ENCODE data around the gene INHBB. TPM values are rescaled to one million over a fixed set of nuclear protein-coding genes. Genes with fewer than 3 reads are reported as not detected.
"Not testable (repeated sequence)": the region's sequence is repeated elsewhere in the genome, so short reads cannot be mapped to it uniquely, and the experiment has no call there.

The INHBB gene
- total RNA-seq, 2 experiments from 2014 or later: not detected

GRCh38 chr2:120310136-120310535, 35.8 kb upstream of the INHBB start:
- no peaks in the 10 kb centered on the region for H3K36me3 ChIP-seq (ENCODE audit: insufficient read depth, low read length)
- POLR2A ChIA-PET: no interaction called here
- Mint-ChIP-seq H3K36me3 (ENCODE audit: low read depth) (no peaks in the 10 kb centered on the region), H3K4me1 (ENCODE audit: low read depth) (peaks cover 23% of the 10 kb centered on the region), H3K9me3 (no peaks in the 10 kb centered on the region), H3K27me3 (no peaks in the 10 kb centered on the region), H3K4me3 (no peak overlapping the region), H3K27ac (no peak overlapping the region)
- H3K27me3 ChIP-seq (ENCODE audit: control insufficient read depth in 1 of 2, insufficient read depth in 2 of 2, low read length in 2 of 2): no peaks in the 10 kb centered on the region
- DNase-seq: no peak
- no peak overlapping the region for H3K4me3 ChIP-seq (ENCODE audit: low read length)
- no peak for TF ChIP-seq CTCF (IDR thresholded peaks at IDR 0.05)
- intact Hi-C loops (cut with DNase I, micrococcal nuclease): loop anchor here (5.0 to 10.0 kb wide), 5 partner anchors 83 to 665 kb away; partner anchors contain the start of gene PTPN4 (in 2 of the 2)
- ATAC-seq (ENCODE audit: poor library complexity): no peak
- peaks cover 26% of the 10 kb centered on the region for H3K4me1 ChIP-seq (ENCODE audit: insufficient read depth, low read length)
- CTCF ChIA-PET: no interaction called here
- no peak overlapping the region for H3K27ac ChIP-seq (ENCODE audit: low read depth in 1 of 2, low read length in 2 of 2)
- no peaks in the 10 kb centered on the region for H3K9me3 ChIP-seq (ENCODE audit: control insufficient read depth in 1 of 2, insufficient read depth in 1 of 2, low read length in 2 of 2)

GRCh38 chr2:120310841-120311240, 35.1 kb upstream of the INHBB start:
- H3K4me3 ChIP-seq (ENCODE audit: low read length); H3K9me3 ChIP-seq (ENCODE audit: control insufficient read depth in 1 of 2, insufficient read depth in 1 of 2, low read length in 2 of 2); H3K36me3 Mint-ChIP-seq (ENCODE audit: low read depth); H3K27ac ChIP-seq (ENCODE audit: low read depth in 1 of 2, low read length in 2 of 2); H3K27me3 ChIP-seq (ENCODE audit: control insufficient read depth in 1 of 2, insufficient read depth in 2 of 2, low read length in 2 of 2); DNase-seq; H3K36me3 ChIP-seq (ENCODE audit: insufficient read depth, low read length); ATAC-seq (ENCODE audit: poor library complexity); H3K27ac Mint-ChIP-seq; CTCF ChIA-PET; H3K4me3 Mint-ChIP-seq; H3K9me3 Mint-ChIP-seq; H3K27me3 Mint-ChIP-seq: not testable (repeated sequence)
- POLR2A ChIA-PET: interaction anchor here (0.8 kb wide), 1 partner anchor 45 kb away, joined by 4 read pairs; no protein-coding TSS in a partner anchor
- H3K4me1 ChIP-seq (ENCODE audit: insufficient read depth, low read length): peaks cover 26% of the 10 kb centered on the region
- intact Hi-C loops (cut with DNase I, micrococcal nuclease): loop anchor here (5.0 to 10.0 kb wide), 5 partner anchors 84 to 666 kb away; partner anchors contain the start of gene PTPN4 (in 2 of the 2)
- H3K4me1 Mint-ChIP-seq (ENCODE audit: low read depth): peaks cover 29% of the 10 kb centered on the region

- Mint-ChIP-seq H3K9me3 (no peaks in the 10 kb centered on the region), H3K4me3 (no peak overlapping the region), H3K4me1 (ENCODE audit: low read depth) (peaks cover 29% of the 10 kb centered on the region), H3K27me3 (no peaks in the 10 kb centered on the region), H3K27ac (no peak overlapping the region), H3K36me3 (ENCODE audit: low read depth) (no peaks in the 10 kb centered on the region)
- TF ChIP-seq CTCF (IDR thresholded peaks at IDR 0.05): no peak
- H3K9me3 ChIP-seq (ENCODE audit: control insufficient read depth in 1 of 2, insufficient read depth in 1 of 2, low read length in 2 of 2): no peaks in the 10 kb centered on the region
- no peak overlapping the region for H3K27ac ChIP-seq (ENCODE audit: low read depth in 1 of 2, low read length in 2 of 2)
- intact Hi-C loops (cut with DNase I, micrococcal nuclease): loop anchor here (2.0 to 10.0 kb wide), 7 partner anchors 83 to 667 kb away; partner anchors contain the start of gene PTPN4 (in 2 of the 2)
- ATAC-seq (ENCODE audit: poor library complexity) (no peak), DNase-seq (no peak)
- H3K27me3 ChIP-seq (ENCODE audit: control insufficient read depth in 1 of 2, insufficient read depth in 2 of 2, low read length in 2 of 2): no peaks in the 10 kb centered on the region
- H3K4me1 ChIP-seq (ENCODE audit: insufficient read depth, low read length): peaks cover 26% of the 10 kb centered on the region
- ChIA-PET POLR2A (interaction anchor here (0.6 to 2.6 kb wide), 3 partner anchors 80 to 203 kb away, joined by 3 to 12 read pairs (median 11); no protein-coding TSS in a partner anchor), CTCF (interaction anchor here (1.1 to 1.7 kb wide), 3 partner anchors 26 to 202 kb away, joined by 3 to 9 read pairs (median 4); no protein-coding TSS in a partner anchor)
- no peaks in the 10 kb centered on the region for H3K36me3 ChIP-seq (ENCODE audit: insufficient read depth, low read length)
- H3K4me3 ChIP-seq (ENCODE audit: low read length): no peak overlapping the region
Measured at GRCh38 chr2:120312076-120312475, 33.9 kb upstream of the INHBB start.
